Upper lobe of left lung (tissue), 6 donors: Measurements from ENCODE around the gene DOCK4. TPM values are rescaled to one million over a fixed set of nuclear protein-coding genes. Genes with fewer than 3 reads are reported as not detected.

Experiments
- ATAC-seq, 2 donors: fragments of 200-7000 bp; cut with Tn5 transposase; one replicate each; pipeline ENCODE4 v1.9.1; 2022; ENCODE audit warnings: mild to moderate bottlenecking in 2 of 2, moderate library complexity in 2 of 2; ENCODE audit not compliant: low FRiP score in 2 of 2
- DNase-seq, 2 donors: peaks; one replicate each; pipeline ENCODE4 v3.0.0-alpha.2; 2019 to 2020
- H3K27ac ChIP-seq, 4 donors: fragments of 200-600 bp; sonication (generic); one replicate each; pipeline ENCODE4 v1.5.1; 2016 to 2019
- H3K27me3 ChIP-seq, 4 donors: fragments of 200-600 bp; sonication (generic); one replicate each; pipeline ENCODE4 v1.5.1; 2017 to 2019
- H3K36me3 ChIP-seq, 4 donors: fragments of 200-600 bp; sonication (generic); one replicate each; pipeline ENCODE4 v1.5.1; 2016 to 2019
- H3K4me1 ChIP-seq, 4 donors: fragments of 200-600 bp; sonication (generic); one replicate each; pipeline ENCODE4 v1.5.1; 2018 to 2019
- H3K4me3 ChIP-seq, 4 donors: fragments of 200-600 bp; sonication (generic); one replicate each; pipeline ENCODE4 v1.5.1; 2017 to 2019; ENCODE audit warnings: mild to moderate bottlenecking in 2 of 4, moderate library complexity in 1 of 4
- H3K9me3 ChIP-seq, 4 donors: fragments of 200-600 bp; sonication (generic); one replicate each; pipeline ENCODE4 v1.5.1; 2018 to 2019
- CTCF ChIP-seq, 6 experiments: fragments of 450-650 bp in 4 of 6; fragments of 200-600 bp in 2 of 6; sonication (generic) in 2 of 6; IDR thresholded peaks; one replicate each; pipeline ENCODE4 v1.5.1; 2016 to 2019; ENCODE audit warnings: antibody characterized with exemption in 6 of 6
- EP300 ChIP-seq, 4 donors: sonication (generic); formaldehyde crosslinking; IDR thresholded peaks; one replicate each; pipeline ENCODE4 v1.5.1; 2017; ENCODE audit warnings: antibody characterized with exemption in 4 of 4, control low read depth in 2 of 4
- POLR2A ChIP-seq, 4 donors: fragments of 450-650 bp; IDR thresholded peaks; one replicate each; pipeline ENCODE4 v1.5.1; 2016 to 2017; ENCODE audit warnings: antibody characterized with exemption in 4 of 4, mild to moderate bottlenecking in 2 of 4
- POLR2AphosphoS5 ChIP-seq, 2 donors: sonication (generic); formaldehyde crosslinking; IDR thresholded peaks; one replicate each; pipeline ENCODE4 v1.5.1; 2017; ENCODE audit warnings: antibody characterized with exemption in 2 of 2
- WGBS, 2 donors: methylation state at CpG; one replicate each; pipeline ENCODE4 v1.1.5; 2017 to 2018; 5-methylcytosine and 5-hydroxymethylcytosine counted together
- total RNA-seq, 6 donors: library from RNA; depleted of rRNA in 4 of 6; stranded (reverse); fragments of >200 nt in 4 of 6; gene quantifications; one replicate each; pipeline versions ENCODE4 v1.1.0 to v1.2.1, GENCODE V29; 2016 to 2021
- donor health status: DM: no; HTN: no; CAD: no; lungs with moderate emphysema.
- donor health status: DM: no; HTN: yes; CAD: no; lungs with severe emphysema.

DOCK4 gene
- total RNA-seq, 6 donors from 2014 or later: 53.6 to 166 (median 100) TPM

GRCh38 chr7:112125250-112125649 lies 80.9 kb downstream of the DOCK4 start:
- no peak overlapping the region for H3K4me3 ChIP-seq
- no peaks in the 10 kb centered on the region for H3K27me3 ChIP-seq
- no peaks in the 10 kb centered on the region for H3K36me3 ChIP-seq
- no peak for ATAC-seq
- DNase-seq: no peak
- TF ChIP-seq POLR2A (IDR thresholded peaks at IDR 0.05): no peak
- TF ChIP-seq EP300 (IDR thresholded peaks at IDR 0.05): no peak
- no peak for TF ChIP-seq CTCF (IDR thresholded peaks at IDR 0.05)
- TF ChIP-seq POLR2AphosphoS5 (IDR thresholded peaks at IDR 0.05): no peak
- H3K27ac ChIP-seq: no peak overlapping the region
- no peaks in the 10 kb centered on the region for H3K9me3 ChIP-seq
- WGBS, 2 donors: 93 to 98% methylated on average over 2 of the region's 2 CpGs
- H3K4me1 ChIP-seq: peaks cover 16 to 22% (median 19%) of the 10 kb centered on the region in 4 donors

- no peaks in the 10 kb centered on the region for H3K36me3 ChIP-seq
- no peak for DNase-seq
- H3K27me3 ChIP-seq: no peaks in the 10 kb centered on the region
- H3K4me1 ChIP-seq: peaks cover 5 to 12% (median 10%) of the 10 kb centered on the region in 4 donors
- H3K27ac ChIP-seq: peak overlapping the region in 2 of 4 donors; percentile 23 to 35
- no peaks in the 10 kb centered on the region for H3K9me3 ChIP-seq
- TF ChIP-seq POLR2A (IDR thresholded peaks at IDR 0.05) (no peak), POLR2AphosphoS5 (IDR thresholded peaks at IDR 0.05) (no peak), EP300 (IDR thresholded peaks at IDR 0.05) (no peak), CTCF (IDR thresholded peaks at IDR 0.05) (no peak)
- peak in 1 of 2 donors; percentile 77 for ATAC-seq
- 87% methylated on average over 9 of the region's 9 CpGs for WGBS, 2 donors
- no peak overlapping the region for H3K4me3 ChIP-seq
Measured at GRCh38 chr7:112124061-112124766, 82.0 kb downstream of the DOCK4 start.

- H3K9me3 ChIP-seq: no peaks in the 10 kb centered on the region
- peaks cover 0 to 16% (median 9%) of the 10 kb centered on the region in 4 donors for H3K4me1 ChIP-seq
- TF ChIP-seq POLR2A (IDR thresholded peaks at IDR 0.05) (no peak), CTCF (IDR thresholded peaks at IDR 0.05) (no peak), POLR2AphosphoS5 (IDR thresholded peaks at IDR 0.05) (no peak), EP300 (IDR thresholded peaks at IDR 0.05) (no peak)
- DNase-seq (no peak), ATAC-seq (no peak)
- H3K27me3 ChIP-seq: no peaks in the 10 kb centered on the region
- no peak overlapping the region for H3K27ac ChIP-seq
- no peaks in the 10 kb centered on the region for H3K36me3 ChIP-seq
- WGBS, 2 donors: 95 to 98% methylated on average over 2 of the region's 2 CpGs
- H3K4me3 ChIP-seq: no peak overlapping the region
Measured at GRCh38 chr7:112122798-112123197, 83.4 kb downstream of the DOCK4 start.

GRCh38 chr7:112122144-112122543 lies 84.1 kb downstream of the DOCK4 start:
- Histone ChIP-seq H3K9me3 (no peaks in the 10 kb centered on the region), H3K36me3 (no peaks in the 10 kb centered on the region), H3K27me3 (no peaks in the 10 kb centered on the region), H3K4me1 (peaks cover 0 to 16% (median 9%) of the 10 kb centered on the region in 4 donors), H3K27ac (no peak overlapping the region), H3K4me3 (no peak overlapping the region)
- DNase-seq: no peak
- TF ChIP-seq EP300 (IDR thresholded peaks at IDR 0.05): no peak
- TF ChIP-seq POLR2AphosphoS5 (IDR thresholded peaks at IDR 0.05): no peak
- TF ChIP-seq POLR2A (IDR thresholded peaks at IDR 0.05): no peak
- no peak for TF ChIP-seq CTCF (IDR thresholded peaks at IDR 0.05)
- ATAC-seq: no peak

- H3K27me3 ChIP-seq: no peaks in the 10 kb centered on the region
- no peak for DNase-seq
Measured at GRCh38 chr7:112121318-112121717, 84.9 kb downstream of the DOCK4 start.

More at GRCh38 chr7:112121318-112121717, 84.9 kb downstream of the DOCK4 start:
- H3K36me3 ChIP-seq: no peaks in the 10 kb centered on the region
- TF ChIP-seq EP300 (IDR thresholded peaks at IDR 0.05) (no peak), CTCF (IDR thresholded peaks at IDR 0.05) (no peak), POLR2AphosphoS5 (IDR thresholded peaks at IDR 0.05) (no peak), POLR2A (IDR thresholded peaks at IDR 0.05) (no peak)
- peaks cover 0 to 16% (median 12%) of the 10 kb centered on the region in 4 donors for H3K4me1 ChIP-seq
- H3K27ac ChIP-seq: no peak overlapping the region
- no peak for ATAC-seq
- no peak overlapping the region for H3K4me3 ChIP-seq
- WGBS, 2 donors: 84 to 88% methylated on average over 3 of the region's 3 CpGs
- H3K9me3 ChIP-seq: no peaks in the 10 kb centered on the region
